Choroid plexus epithelial cell (primary cell): ENCODE data around the gene PTPN2.

Experiments used
- DNase-seq: peaks from one replicate; pipeline ENCODE4 v3.0.0-alpha.2; 2010; ENCODE audit warnings: low read depth
- H3K4me3 ChIP-seq: 2 replicates; pipeline ENCODE4 v1.5.1; 2011; ENCODE audit warnings: low read depth, mild to moderate bottlenecking, control low read depth, low read length, moderate library complexity
- TF ChIP-seq, protein P1 (sequence below): conservative IDR thresholded peaks from 2 replicates; pipeline ENCODE4 v1.5.1; 2011; ENCODE audit warnings: low read depth, mild to moderate bottlenecking, control low read depth, inconsistent platforms, low read length, moderate library complexity

Gene PTPN2

DNA sequence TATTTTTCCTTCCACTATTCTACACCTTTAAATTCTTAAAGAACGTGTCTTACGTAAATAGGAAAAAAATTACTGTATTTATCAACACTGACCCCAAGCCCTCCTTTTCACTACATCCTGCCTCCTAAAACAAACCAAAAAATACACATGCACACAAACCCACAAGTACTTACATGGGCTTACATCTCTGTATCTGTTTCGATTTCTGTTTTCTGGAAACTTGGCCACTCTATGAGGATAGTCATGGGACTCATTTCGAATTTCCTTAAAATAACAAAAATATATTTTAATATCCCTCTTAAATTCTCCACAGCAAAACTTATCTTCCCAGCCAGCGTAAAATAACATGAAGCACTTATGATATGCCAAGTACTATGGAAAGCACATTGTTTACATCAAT is 25.0 kb downstream of the PTPN2 start:
- DNase-seq: no peak
- no peak overlapping the region for H3K4me3 ChIP-seq
- TF ChIP-seq, protein P1, sequence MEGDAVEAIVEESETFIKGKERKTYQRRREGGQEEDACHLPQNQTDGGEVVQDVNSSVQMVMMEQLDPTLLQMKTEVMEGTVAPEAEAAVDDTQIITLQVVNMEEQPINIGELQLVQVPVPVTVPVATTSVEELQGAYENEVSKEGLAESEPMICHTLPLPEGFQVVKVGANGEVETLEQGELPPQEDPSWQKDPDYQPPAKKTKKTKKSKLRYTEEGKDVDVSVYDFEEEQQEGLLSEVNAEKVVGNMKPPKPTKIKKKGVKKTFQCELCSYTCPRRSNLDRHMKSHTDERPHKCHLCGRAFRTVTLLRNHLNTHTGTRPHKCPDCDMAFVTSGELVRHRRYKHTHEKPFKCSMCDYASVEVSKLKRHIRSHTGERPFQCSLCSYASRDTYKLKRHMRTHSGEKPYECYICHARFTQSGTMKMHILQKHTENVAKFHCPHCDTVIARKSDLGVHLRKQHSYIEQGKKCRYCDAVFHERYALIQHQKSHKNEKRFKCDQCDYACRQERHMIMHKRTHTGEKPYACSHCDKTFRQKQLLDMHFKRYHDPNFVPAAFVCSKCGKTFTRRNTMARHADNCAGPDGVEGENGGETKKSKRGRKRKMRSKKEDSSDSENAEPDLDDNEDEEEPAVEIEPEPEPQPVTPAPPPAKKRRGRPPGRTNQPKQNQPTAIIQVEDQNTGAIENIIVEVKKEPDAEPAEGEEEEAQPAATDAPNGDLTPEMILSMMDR: no peak

DNA sequence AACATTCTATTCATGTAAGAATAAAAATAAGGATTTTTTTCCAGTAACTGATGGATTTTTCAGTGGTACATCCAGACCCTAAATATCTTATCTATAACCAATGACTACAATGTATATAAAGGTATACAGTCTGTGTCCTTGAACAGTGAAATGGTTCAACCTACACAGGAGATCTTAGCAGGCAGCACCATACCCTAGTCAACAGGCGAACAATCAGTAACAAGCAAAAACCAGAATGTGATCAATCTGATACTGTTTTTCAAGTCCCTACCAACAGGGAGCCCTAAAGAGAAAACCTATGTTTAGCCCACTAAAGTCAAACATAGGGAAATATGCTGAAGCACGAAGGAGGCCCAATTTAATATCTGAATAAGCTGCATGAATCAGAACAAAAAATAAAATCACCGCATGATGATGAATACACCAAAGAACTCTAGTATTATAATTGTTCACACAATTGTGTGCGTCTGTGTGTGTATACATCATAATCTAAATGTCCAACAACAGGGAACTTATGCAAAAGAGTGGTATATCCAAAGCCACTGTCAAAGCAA is 26.0 kb downstream of the PTPN2 start:
- no peak overlapping the region for H3K4me3 ChIP-seq
- DNase-seq: no peak
- TF ChIP-seq, protein P1: no peak

DNA sequence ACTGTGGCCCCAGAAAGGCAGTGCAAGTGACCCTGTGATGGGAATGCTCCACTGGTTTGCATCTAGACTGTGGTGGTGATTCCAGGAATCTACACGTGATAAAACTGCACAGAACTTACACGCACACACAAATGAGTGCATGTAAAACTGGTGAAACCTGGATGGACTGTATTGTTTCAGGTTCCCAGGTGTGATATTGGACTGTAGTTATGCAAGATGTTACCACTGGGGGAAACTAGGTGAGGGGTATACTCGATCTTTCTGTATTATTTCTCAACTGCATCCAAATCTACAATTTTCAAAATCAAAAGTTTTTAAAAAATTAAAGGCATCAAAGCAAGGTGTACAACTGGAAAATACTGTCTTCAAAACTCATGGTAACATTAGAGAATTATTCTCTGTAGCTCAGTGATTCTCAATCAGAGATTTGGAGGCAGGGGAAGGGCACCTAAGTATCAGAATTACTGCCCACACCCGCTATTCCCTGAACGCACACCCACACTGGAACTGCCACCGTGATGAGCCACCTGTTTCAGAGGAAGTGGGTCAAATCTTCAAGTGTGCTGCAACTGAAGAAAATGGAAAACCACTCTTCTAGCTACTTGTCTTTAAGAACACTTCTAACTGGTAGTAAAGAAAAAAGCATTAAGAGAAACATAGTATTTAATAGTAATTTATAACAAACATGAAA is 26.7 kb downstream of the PTPN2 start:
- no peak for DNase-seq
- TF ChIP-seq, protein P1: no peak
- H3K4me3 ChIP-seq: no peak overlapping the region

DNA sequence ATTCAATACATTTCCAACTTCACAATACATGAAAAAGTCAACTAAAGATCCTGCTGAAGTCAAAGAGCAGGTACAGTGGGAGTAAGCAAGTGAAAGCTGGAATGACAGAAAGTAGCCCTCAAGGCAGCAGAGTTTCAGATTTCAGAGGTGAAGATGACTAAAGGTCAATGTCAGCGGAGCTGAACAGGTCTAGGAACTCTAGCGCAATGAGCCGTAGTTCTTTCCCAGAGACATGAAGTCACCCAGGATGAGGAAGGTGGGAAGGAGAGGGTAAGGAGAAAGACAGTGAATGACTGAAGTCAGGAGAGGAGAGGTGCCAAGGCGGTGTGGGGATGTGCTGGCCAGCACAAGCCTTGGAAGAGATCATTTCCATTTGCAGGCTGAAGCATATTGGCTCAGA is 28.1 kb downstream of the PTPN2 start:
- no peak overlapping the region for H3K4me3 ChIP-seq
- TF ChIP-seq, protein P1: no peak
- no peak for DNase-seq

DNA sequence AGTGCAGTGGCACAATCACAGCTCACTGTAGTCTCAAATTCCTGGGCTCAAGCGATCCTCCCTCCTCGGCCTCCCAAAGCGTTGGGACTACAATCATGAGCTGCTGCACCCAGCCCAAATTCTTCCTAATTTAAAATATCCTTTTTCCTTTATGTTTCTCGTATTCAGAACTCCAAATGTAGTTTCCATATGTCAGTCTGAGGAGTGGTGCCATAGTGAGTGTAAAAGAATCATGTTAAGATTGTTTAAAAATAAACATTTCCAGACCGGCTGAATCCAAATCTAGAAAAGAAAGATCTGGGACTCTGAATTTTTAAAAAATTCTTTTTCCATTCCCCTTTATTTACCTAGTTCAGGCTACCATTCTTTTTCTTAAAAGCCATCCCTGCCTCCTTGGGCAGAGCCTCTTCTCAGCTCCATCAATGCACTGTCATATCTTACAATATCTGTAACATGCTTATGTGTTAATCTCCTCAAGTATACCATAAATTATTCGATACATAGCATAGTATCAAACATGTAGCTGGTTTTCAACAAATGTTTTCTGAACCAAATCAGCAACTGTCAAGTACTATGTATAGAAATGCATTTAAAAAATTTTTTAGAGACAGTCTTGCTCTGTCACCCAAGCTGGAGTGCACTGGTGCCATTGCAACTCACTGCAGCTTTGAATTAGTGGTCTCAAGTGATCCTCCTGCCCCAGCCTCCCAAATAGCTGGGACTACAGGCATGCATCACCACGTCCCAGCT is 31.3 kb downstream of the PTPN2 start:
- no peak for DNase-seq
- H3K4me3 ChIP-seq: no peak overlapping the region
- TF ChIP-seq, protein P1: no peak

DNA sequence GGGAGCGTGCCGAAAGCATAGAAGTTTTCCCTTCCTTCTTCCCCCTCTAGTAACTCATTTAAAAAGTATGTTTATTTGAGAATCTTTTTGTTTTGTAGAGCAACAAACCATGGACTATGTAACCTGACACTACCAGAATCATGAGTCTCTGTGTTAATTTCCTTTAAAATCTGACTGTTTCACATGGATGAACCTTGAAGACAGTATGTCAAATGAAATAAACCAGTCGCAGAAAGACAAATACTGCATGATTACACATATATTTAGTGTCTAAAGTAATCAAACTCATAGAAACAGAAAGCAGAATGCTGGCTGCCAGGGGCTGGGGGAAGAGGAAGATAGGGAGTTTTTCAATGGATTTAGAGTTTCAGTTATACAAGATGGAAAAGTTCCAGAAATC is 32.3 kb downstream of the PTPN2 start:
- DNase-seq: peak; percentile 54
- H3K4me3 ChIP-seq: no peak overlapping the region
- TF ChIP-seq, protein P1: no peak
